HuH-7.5 (cell line): ENCODE data around the gene TAS2R16.

Source experiments
- DNase-seq: peaks from one replicate; pipeline ENCODE4 v3.0.0; 2011; ENCODE audit warnings: low spot score

The TAS2R16 gene, protein sequence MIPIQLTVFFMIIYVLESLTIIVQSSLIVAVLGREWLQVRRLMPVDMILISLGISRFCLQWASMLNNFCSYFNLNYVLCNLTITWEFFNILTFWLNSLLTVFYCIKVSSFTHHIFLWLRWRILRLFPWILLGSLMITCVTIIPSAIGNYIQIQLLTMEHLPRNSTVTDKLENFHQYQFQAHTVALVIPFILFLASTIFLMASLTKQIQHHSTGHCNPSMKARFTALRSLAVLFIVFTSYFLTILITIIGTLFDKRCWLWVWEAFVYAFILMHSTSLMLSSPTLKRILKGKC

GRCh38 chr7:122995600-122995999 lies at the start of gene TAS2R16:
TSS of gene TAS2R16 (minus strand) at chr7:122995700. CDS start at chr7:122995634, 66 bp downstream.
- no peak for DNase-seq

DNA sequence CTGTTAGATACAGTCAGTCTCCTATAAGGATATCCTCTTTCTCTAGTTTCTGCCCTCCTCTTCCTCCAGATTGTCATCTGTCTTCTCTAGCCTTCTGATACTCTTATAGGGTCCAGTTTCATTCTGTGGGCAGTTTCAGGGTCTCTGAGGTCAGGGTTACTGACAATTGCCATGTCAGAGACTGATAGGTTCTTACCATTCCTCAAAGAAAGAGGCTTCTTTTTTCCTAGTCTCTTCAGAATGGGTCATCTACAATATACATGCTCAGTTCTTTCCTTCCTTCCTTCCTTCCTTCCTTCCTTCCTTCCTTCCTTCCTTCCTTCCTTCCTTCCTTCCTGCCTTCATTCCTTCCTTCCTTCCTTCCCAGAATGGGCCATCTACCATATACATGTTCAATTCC lies 48.1 kb upstream of the TAS2R16 start:
- no peak for DNase-seq

DNA sequence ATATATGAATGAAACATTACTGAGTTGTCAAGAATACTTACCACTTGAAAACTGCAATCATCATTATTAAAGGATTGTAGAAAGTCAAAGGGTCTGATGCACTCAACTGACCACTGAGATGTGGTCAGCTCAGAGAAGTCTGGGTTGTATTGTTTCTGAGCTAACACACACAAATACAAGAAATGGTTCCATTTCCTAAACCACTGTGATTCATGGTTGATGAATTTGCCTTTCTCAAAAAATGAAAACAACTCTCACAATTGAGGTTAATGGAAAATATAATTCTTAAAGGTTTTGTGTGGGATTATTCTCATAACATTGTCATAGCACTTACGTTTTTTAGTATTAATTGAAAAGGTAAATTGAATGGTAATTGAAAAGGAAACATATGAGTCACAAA lies 45.6 kb upstream of the TAS2R16 start:
- DNase-seq = no peak

GRCh38 chr7:123039269-123039668 lies 43.8 kb upstream of the TAS2R16 start:
- DNase-seq = no peak

DNA sequence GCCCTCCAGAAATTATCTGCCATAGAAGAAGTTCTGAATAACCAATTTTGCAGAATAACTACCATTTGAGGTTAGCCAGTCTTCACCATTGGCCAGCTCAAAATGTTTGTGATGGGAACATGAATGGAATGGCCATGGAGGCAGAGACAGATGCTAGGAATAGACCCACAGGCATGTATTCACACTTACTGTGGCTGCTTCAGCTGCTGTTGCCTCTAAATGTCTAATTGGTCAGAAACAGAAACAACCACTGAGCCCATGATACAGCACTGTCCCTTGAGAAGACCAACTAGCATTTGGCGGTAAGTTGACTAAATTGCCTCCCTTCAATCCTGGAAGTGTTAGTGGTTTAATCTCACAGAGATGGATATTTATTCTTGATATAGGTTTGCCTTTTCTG lies 38.6 kb upstream of the TAS2R16 start:
- DNase-seq = no peak

GRCh38 chr7:123030631-123031030 lies 35.1 kb upstream of the TAS2R16 start:
- DNase-seq = no peak

GRCh38 chr7:123028339-123028738 lies 32.8 kb upstream of the TAS2R16 start:
- DNase-seq = no peak

GRCh38 chr7:123026251-123026650 lies 30.8 kb upstream of the TAS2R16 start:
- no peak for DNase-seq

GRCh38 chr7:123024989-123025758 lies 29.7 kb upstream of the TAS2R16 start:
- DNase-seq = no peak

- no peak for DNase-seq
These were observed 27.6 kb upstream of the TAS2R16 start for GRCh38 chr7:123023126-123023525.

DNA sequence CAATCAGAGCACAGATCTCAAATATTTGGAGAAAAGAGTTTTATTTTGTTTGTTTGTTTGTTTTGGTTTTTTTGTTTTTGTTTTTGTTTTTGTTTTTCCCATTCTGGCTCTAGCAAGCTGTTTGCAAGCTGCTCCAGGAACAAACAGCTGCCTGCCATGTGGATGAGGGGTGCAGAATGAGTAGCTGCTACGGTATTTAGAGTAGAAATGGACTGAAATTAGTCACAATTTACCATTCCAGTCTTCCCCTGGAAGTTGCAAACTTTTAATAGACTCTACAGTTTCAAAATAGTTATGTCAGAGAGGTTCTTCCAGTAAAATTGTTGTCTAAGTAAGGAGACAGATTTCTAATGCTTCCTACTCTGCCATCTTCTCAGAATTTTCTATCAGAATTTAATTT lies 27.1 kb upstream of the TAS2R16 start:
- DNase-seq = no peak

DNA sequence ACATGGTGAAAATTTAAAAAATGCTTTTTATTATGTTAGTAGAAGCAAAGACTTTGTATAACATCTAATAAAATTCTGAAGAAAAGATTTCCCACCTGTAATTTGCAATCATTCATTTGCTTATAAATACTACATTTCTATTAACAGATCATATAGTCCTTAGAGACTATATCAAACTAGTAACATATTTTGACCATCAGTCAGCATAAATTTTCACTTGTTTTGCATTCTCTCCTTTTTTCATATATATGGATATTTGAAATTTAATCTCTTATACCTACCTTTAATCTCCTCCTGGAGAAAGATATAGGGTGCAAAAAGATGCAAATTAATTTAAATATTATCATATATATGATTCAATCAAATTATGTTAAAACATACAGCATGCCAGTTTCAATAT lies 16.9 kb upstream of the TAS2R16 start:
- no peak for DNase-seq

DNA sequence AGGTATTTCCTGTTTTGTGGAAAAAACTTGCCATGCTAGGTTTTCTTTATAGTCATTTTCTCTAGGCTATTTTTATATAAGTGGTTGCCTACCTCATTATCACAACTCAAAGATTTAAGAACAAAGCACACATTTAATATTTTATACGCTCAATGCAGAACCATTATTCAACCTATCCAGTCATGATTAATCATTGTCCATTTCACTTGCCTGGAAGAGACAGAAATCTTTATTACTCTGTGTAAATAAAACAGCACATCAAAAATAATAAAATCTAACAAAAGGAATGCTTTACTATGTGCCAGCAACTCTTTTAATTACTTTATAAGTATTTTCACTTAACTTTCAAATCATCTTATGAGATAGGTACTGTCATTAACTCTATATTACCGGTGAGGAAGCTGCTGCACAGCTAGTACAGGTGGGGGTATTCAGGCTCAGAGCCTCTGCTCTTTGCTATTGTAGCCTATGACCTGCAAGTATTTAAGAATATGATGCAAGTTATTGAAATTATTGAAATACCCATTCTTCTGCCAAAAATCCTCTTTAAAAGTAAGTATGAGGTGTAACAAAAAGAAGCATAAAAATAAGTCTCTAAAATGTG lies 16.4 kb upstream of the TAS2R16 start:
- no peak for DNase-seq

DNA sequence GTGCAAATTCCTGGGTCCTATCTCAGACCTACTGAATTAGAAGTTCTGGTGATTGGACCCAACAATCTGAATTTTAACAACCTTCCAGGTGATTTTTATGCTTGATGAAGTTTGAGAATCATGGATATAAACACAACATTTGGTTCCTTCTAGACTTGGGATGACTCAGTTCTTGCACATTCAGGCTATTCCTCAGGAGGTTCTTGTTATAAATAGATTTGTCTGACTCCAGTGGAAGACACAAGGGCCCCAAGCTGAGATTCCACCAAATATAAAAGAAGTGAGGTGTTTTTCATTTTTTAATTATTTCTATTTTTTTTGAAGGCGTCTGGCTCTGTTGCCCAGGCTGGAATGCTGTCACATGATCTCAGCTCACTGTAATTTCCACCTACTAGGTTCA lies 9.4 kb upstream of the TAS2R16 start:
- DNase-seq = no peak

DNA sequence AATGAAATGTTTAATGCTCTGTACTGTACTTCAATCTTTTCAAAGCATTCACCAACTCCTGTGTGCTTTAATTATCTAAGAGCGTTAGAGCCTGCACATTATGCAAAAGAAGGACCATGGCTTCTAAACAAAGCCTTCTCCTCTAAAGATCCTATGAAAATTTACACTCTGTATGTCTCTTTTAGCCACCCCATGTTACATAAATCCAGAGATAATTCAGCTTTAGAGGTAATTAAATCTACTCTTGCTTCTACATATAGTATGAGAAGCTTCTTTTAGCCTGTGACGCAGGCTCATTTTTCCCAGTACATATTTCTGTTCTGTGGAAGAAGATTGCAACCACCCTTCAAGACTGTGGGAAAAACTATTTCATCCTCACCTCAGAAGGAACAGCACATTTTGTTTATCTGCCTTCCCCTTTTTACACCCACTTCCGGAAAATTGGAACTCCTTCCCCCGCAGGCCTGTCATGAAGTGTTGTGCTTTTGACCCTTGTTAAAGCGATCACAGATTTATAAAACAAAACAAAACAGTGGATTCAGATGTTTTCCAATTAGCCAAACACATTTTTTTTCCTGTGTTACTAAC lies 8.1 kb upstream of the TAS2R16 start:
- DNase-seq = no peak

DNA sequence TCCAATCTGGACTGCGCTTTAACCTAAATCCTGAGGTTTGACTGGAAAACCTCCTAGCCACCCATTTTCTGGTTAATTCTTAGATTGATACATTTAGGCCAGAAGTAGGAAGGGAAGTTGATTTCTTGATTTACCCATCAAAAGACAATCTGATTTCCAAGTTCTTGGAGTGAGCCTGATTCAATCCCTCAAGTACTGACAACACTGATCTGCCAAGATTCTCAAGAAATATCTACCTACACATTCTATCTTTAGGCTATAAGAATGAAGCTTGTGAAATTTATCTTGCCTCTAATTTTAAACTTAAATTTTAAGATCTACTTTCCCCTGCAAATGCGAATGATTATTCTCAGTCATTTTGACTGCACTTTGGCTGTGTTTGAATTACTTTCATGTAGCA lies 5.9 kb downstream of the TAS2R16 start:
- no peak for DNase-seq

- DNase-seq = no peak
These were observed 6.5 kb downstream of the TAS2R16 start for GRCh38 chr7:122989041-122989440.

- DNase-seq = no peak
These were observed 7.2 kb downstream of the TAS2R16 start for GRCh38 chr7:122988333-122988732.

GRCh38 chr7:122987463-122987862 lies 8.0 kb downstream of the TAS2R16 start:
- DNase-seq = no peak

DNA sequence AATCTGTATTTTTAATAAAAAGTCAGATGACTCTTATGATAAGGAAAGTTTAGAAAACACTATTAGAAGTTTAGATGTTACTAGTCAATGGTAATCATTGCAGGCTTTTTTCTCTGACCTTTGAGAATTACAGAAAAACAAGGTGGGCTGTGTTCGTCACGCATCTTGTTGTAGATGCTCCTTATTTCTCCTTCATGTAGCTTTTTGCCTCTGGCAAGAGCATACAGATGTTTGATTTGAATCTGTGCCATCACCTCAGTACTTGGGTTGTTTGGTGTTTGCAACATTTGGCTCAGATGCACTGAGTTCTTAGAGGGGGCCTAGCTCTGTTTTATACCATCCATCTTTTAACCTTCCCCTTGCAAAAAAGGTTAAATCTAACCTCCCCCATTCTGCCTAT lies 11.5 kb downstream of the TAS2R16 start:
- no peak for DNase-seq

GRCh38 chr7:122983261-122983660 lies 12.2 kb downstream of the TAS2R16 start:
- DNase-seq = no peak

GRCh38 chr7:122975341-122975740 lies 20.2 kb downstream of the TAS2R16 start:
- no peak for DNase-seq

- DNase-seq = no peak
These were observed 21.3 kb downstream of the TAS2R16 start for GRCh38 chr7:122974229-122974628.
